ENCODE measurements around the gene SIRPB2.

DNA sequence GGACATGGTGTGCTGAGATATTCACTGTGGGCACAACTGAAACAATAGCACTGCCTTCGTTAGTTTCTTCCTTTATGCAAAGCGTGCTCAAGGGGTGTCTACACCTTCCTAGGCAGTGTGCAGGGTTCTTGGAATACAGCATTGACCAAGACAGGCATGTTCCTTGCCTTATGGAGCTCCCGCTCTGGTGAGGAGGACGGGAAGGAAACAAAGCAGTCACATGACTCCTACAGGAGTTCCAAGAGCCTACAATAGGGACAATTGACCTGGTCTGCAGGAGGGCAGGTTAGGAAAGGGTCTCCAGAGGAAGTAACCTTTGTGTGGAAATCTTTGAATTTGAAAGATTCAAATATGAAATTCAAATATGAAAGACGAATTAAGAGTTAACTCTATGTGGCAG lies 25.8 kb upstream of the SIRPB2 start:
- TF ChIP-seq CTCF (IDR thresholded peaks at IDR 0.05): no peak
- TF ChIP-seq POLR2A (IDR thresholded peaks at IDR 0.05): no peak
